Measurements from ENCODE around the gene HHAT.

DNA sequence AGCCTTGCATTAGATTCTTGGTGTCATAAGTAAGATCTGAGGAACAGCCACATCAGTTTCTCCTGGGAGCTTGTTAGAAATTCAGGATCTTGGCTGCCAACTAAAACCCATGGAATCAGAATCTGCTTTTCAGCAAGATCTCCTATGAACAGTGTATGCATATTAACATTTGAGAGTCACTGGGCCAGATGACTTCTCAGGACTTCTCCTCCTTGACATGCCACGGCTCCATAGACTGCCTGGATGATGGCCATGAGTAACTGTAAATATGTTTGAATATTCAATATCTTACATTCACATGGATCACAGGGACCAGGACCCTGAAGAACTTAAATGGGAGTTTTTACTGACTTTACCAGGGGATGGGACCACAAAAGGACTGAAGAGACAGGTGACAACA is 148.0 kb downstream of the HHAT start:
- TF ChIP-seq TAF1 (CRISPR knock-in tag; IDR thresholded peaks at IDR 0.05) (no peak), NCOA1 (CRISPR knock-in tag; IDR thresholded peaks at IDR 0.05) (no peak), EED (CRISPR knock-in tag; IDR thresholded peaks at IDR 0.05) (no peak), KDM5A (IDR thresholded peaks at IDR 0.05; ENCODE audit: borderline replicate concordance, low read length) (no peak), USF2 (IDR thresholded peaks at IDR 0.05; ENCODE audit: low read depth, low read length) (no peak), USF2 (CRISPR knock-in tag; IDR thresholded peaks at IDR 0.05; ENCODE audit: borderline replicate concordance) (no peak), CTCF (CRISPR knock-in tag; IDR thresholded peaks at IDR 0.05) (no peak), MXI1 (IDR thresholded peaks at IDR 0.05; ENCODE audit: borderline replicate concordance, low read depth, low read length) (no peak)
- TF ChIP-seq, protein P1, sequence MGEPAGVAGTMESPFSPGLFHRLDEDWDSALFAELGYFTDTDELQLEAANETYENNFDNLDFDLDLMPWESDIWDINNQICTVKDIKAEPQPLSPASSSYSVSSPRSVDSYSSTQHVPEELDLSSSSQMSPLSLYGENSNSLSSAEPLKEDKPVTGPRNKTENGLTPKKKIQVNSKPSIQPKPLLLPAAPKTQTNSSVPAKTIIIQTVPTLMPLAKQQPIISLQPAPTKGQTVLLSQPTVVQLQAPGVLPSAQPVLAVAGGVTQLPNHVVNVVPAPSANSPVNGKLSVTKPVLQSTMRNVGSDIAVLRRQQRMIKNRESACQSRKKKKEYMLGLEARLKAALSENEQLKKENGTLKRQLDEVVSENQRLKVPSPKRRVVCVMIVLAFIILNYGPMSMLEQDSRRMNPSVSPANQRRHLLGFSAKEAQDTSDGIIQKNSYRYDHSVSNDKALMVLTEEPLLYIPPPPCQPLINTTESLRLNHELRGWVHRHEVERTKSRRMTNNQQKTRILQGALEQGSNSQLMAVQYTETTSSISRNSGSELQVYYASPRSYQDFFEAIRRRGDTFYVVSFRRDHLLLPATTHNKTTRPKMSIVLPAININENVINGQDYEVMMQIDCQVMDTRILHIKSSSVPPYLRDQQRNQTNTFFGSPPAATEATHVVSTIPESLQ (CRISPR knock-in tag; conservative IDR thresholded peaks at IDR 0.05): no peak
